Measurements from ENCODE around the gene MB. TPM values are rescaled to one million over a fixed set of nuclear protein-coding genes. Genes with fewer than 3 reads are reported as not detected.
"Not testable (repeated sequence)": the region's sequence is repeated elsewhere in the genome, so short reads cannot be mapped to it uniquely, and the experiment has no call there.

Gene MB
- polyA plus RNA-seq, 5 donors, result 0.52 to 15.0 (median 1.4) TPM

- DNase-seq, result peak; percentile 89 to 90
Measured at GRCh38 chr22:35638410-35638809, 21.3 kb upstream of the MB start.

DNA sequence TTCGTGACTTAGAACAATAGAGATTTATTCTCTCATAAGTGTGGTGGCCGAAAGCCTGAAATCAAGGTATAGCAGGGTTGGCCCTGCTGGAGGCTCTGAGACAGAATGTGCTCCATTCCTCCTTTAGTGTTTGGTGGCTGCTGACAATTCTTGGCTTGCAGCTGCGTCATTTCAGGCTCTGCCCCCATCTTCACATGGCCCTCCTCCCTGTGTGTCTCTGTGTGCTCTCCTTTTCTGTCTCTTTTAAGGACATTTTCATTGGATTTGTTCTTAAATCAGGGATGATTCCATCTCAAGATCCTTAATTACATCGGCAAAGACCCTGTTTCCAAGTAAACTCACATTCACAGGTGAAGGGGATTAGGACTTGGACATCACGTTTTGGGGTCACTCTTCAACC lies 20.9 kb upstream of the MB start:
- no peak for DNase-seq

DNA sequence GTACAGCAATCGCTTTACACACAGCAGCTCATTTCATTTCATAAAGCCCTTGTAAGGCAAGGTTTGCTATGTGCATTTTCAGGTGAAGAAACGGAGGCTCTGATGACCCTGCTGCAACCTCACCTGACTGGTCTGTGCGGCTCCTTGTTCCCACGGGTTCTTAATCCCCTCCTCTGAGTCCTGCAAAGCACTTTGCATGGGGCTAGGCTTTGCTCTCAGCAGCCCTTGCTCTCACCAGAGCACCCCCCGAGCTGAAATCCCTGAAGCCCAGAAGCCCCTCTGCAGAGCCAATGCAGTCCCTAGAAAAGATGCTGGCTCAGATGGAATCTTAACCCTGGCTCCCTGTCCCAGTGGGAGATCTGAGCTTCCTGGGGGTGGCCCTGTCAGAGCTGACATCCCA lies 20.1 kb upstream of the MB start:
- DNase-seq, result no peak

GRCh38 chr22:35634943-35635540 lies 17.9 kb upstream of the MB start:
- DNase-seq, result no peak

- no peak for DNase-seq
Measured at GRCh38 chr22:35634015-35634414, 16.9 kb upstream of the MB start.

DNA sequence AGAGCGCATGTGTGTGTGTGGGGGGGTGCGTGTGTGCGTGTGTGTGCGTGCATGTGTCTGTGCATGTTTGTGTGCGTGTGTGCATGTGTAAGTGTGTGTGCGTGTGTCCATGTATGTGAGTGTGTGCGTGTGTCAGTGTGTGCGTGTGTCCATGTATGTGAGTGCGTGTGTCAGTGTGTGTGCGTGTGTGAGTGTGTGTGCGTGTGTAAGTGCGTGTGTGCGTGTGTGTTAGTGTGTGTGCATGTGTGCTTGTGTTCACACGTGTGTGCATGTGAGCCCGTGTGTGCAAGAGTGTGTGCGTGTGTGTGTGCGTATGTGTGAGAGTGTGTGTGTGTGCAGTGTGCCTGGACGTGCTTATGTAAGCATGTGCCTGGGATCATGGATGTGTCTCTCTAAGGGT lies 16.4 kb upstream of the MB start:
- no peak for DNase-seq

DNA sequence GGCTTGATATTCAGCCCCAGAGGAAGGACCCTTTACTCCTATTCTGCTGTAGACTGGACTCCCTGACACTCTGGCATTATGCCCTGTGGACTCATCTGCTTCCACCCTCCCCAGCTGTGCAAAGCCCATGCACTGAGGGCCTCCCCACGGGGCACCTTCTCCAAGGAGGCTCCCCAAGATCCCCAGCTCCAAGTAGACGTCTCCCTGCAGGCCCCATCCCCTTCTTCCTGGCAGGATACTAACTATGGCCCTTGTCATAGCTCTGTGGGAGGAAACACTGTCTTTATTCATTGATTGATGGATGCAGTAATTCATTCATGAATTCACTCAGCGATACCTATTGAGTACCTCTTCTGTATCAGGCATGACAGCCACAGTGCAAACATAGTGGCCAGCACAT lies 15.8 kb upstream of the MB start:
- no peak for DNase-seq

DNA sequence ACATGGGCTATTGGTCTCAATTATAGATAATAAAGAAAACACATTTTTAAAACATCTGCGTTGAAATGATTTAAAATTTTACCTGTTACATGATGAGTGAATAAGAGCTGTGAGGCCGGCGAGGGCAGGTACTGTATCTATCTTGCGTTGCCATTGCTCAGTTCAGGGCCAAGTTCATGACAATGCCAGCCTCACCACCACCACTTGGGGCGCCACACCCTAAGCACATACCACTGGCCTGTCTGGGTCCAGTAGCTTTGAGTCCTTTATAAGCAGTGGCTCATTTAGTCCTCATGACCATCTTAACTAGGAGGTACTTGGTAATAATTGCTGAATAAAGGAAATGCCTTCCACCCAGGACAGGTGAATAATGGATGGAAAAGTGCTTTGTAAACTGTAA lies 14.5 kb upstream of the MB start:
- no peak for DNase-seq

- no peak for DNase-seq
Measured at GRCh38 chr22:35630891-35631290, 13.8 kb upstream of the MB start.

GRCh38 chr22:35630387-35630793 lies 13.3 kb upstream of the MB start:
- DNase-seq, result no peak

GRCh38 chr22:35629406-35630216 lies 12.5 kb upstream of the MB start:
- no peak for DNase-seq

- DNase-seq, result no peak
Measured at GRCh38 chr22:35628732-35629131, 11.6 kb upstream of the MB start.

- DNase-seq, result peak; percentile 75 to 79
Measured at GRCh38 chr22:35627267-35628041, 10.3 kb upstream of the MB start.

- DNase-seq, result no peak
Measured at GRCh38 chr22:35625763-35626432, 8.8 kb upstream of the MB start.

- DNase-seq, result no peak
Measured at GRCh38 chr22:35624547-35624946, 7.4 kb upstream of the MB start.

GRCh38 chr22:35623885-35624284 lies 6.8 kb upstream of the MB start:
- not testable (repeated sequence) for DNase-seq

DNA sequence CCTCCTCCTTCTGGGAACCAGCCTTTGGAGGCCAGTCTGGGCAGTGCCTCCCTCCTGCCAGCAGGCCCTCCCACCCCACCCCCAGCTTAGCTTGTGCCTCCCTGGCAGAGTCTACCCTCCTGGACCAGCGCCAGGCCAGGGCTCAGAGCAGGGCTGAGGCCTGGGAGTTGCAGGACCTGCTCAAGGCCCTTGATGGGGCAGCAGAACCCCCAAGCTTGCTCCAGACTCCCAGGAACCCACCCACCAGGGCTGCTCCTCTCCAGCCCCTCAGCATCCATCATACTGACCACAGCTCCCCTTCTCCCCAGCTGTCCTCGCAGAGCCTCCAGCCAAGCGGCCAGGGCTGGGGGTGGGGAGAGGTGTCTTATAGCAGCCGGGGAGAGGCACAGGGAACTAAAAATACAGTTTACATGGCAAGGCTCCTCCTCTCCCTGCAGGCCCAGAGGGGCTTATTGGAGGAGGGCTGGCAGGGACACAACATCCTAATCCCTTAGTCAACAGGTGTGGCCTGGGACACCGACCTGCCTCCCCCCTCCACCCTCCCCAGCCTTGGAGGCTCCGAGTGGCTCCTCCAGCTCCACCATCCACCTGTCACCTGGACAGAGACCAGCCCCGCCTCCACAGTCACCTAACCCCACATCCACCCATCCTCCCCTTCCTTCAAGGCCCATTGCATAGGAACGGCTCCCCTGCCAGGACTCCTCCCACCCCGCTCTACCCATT lies 5.2 kb upstream of the MB start:
- DNase-seq, result no peak

DNA sequence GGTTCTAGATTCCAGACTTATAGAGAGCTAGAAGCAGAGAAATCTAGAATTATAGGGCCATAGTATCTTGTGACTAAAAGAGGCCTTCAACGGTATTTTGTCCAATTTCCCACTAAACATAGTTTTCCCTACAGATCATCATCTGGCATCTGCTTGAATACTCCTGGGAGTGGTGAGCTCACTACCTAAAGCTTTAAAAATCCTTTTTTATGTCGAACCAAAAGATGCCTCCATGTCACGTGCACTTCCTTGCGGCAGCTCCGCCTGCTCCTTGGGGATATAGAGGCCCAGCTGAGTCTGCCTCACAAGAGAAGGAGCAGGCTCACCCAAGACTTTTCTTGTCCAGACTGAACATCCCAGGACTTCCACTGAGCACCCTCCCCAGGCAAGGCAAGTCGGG lies 4.3 kb upstream of the MB start:
- DNase-seq, result no peak

GRCh38 chr22:35620624-35621251 lies 3.6 kb upstream of the MB start:
- DNase-seq, result no peak

DNA sequence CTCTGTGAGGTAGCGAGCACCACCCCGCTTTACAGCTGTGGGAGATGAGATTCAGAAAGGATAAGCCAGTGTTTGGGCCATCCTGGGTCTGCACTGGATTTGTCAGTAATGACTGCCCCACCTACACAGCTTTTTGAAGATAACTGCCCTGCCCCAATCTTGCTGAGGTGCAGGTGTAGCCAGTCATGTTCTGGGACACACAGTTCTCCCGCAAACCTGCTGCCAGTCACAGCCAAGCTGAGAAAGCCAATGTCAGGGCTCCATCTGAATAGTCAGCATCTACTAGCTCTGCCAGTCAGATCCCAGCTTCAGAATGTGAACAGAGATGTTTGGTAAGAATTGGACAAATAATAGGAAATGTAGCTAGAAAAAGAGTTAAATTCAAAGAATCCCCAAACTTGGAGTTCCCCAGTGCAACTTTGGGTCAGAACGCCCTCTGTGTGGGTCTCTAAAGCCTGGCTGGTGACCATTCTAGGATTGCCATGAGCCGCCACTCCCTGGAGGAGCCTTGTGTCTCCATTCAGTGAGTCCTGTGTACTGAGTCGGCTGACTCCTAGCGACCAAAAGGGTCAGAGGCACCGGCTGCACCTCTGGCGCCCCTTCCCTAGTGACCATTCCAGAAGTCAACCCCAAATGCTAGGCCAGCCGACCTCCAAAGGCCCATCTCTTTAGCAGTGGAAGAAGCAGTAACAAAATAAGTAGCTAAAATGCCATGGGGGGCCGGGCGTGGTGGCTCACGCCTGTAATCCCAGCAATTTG lies 2.4 kb upstream of the MB start:
- no peak for DNase-seq

Data from right lung (tissue), 5 donors.